ENCODE data around the gene AGMO.

Gene AGMO

DNA sequence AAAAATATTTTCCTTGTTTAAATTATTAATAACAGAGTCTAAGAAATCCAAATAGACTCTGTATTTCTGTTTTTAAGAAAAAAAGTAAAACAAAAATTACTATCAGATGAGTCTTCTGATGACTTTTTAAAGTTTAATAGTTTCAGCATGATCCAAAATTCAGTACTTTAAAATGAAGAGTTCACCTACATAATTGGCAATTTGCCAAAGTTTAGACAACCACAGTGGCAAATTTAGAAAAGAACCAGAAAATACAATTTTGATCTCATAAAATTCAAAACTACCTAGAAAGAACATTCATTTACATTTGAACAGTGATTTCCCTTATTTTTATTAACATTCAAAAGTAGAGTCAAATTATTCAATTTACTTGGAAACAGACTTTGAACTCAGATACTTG lies 56.1 kb downstream of the AGMO start:
- no peak for DNase-seq
- Histone ChIP-seq H3K36me3 (no peaks in the 10 kb centered on the region), H3K4me3 (ENCODE audit: low read depth, low read length) (no peak overlapping the region), H3K27me3 (no peaks in the 10 kb centered on the region), H3K9me3 (no peaks in the 10 kb centered on the region), H3K4me1 (no peaks in the 10 kb centered on the region)
- no peak for TF ChIP-seq CTCF (IDR thresholded peaks at IDR 0.05; ENCODE audit: low read depth, low read length)

DNA sequence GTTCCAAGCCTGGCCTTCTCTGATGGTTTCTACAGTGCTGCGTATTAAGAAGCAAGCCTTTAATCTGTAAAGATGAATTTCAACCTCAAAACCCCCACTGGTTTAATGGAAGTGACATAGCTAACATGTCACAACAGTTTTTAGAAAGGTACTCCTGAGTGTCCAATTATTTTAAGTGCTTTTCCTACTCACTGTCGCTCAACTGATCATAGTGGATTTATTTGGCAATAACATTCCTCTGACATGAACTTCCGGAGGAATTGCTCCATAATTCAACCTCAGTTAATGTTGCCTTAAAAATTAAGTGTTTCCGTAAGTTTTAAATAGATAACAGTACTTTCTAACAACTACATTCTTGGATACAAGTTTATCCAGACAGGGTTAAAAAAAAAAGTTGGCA lies 57.5 kb downstream of the AGMO start:
- DNase-seq = no peak
- H3K9me3 ChIP-seq = no peaks in the 10 kb centered on the region
- no peak overlapping the region for H3K4me3 ChIP-seq (ENCODE audit: low read depth, low read length)
- H3K36me3 ChIP-seq = no peaks in the 10 kb centered on the region
- no peaks in the 10 kb centered on the region for H3K4me1 ChIP-seq
- no peak for TF ChIP-seq CTCF (IDR thresholded peaks at IDR 0.05; ENCODE audit: low read depth, low read length)
- H3K27me3 ChIP-seq = no peaks in the 10 kb centered on the region

GRCh38 chr7:15503603-15504290 lies 58.1 kb downstream of the AGMO start:
- no peaks in the 10 kb centered on the region for H3K36me3 ChIP-seq
- H3K4me1 ChIP-seq = no peaks in the 10 kb centered on the region
- H3K9me3 ChIP-seq = no peaks in the 10 kb centered on the region
- no peak for TF ChIP-seq CTCF (IDR thresholded peaks at IDR 0.05; ENCODE audit: low read depth, low read length)
- no peak overlapping the region for H3K4me3 ChIP-seq (ENCODE audit: low read depth, low read length)
- no peaks in the 10 kb centered on the region for H3K27me3 ChIP-seq
- no peak for DNase-seq

DNA sequence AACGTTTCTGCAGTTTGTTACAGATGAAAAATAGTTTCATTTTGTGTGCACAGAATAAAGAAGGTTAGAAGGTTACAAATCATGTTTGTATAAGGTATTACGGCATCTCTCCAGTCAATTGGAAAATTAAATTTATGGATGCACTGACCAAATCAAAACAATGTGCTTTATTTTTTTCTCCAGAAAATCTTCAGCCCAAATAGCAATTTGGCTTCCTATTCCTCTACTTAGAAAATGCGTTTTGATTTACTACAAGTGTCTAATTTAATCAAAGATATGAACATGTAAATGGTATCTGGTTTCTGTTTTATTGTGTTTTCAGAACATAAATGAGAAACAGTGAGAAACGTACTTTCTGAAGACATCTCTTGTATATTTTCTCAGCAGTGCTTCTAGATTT lies 63.4 kb downstream of the AGMO start:
- no peaks in the 10 kb centered on the region for H3K4me1 ChIP-seq
- no peak for DNase-seq
- no peaks in the 10 kb centered on the region for H3K9me3 ChIP-seq
- H3K36me3 ChIP-seq = no peaks in the 10 kb centered on the region
- no peak overlapping the region for H3K4me3 ChIP-seq (ENCODE audit: low read depth, low read length)
- H3K27me3 ChIP-seq = no peaks in the 10 kb centered on the region; the same call in 1 of the 2 replicates
- no peak for TF ChIP-seq CTCF (IDR thresholded peaks at IDR 0.05; ENCODE audit: low read depth, low read length)

GRCh38 chr7:15495170-15495569 lies 66.6 kb downstream of the AGMO start:
- H3K9me3 ChIP-seq = no peaks in the 10 kb centered on the region
- H3K27me3 ChIP-seq = no peaks in the 10 kb centered on the region; the same call in 1 of the 2 replicates
- H3K4me1 ChIP-seq = no peaks in the 10 kb centered on the region
- H3K4me3 ChIP-seq (ENCODE audit: low read depth, low read length) = no peak overlapping the region
- no peak for TF ChIP-seq CTCF (IDR thresholded peaks at IDR 0.05; ENCODE audit: low read depth, low read length)
- H3K36me3 ChIP-seq = no peaks in the 10 kb centered on the region
- no peak for DNase-seq

- no peak for DNase-seq
- no peak for TF ChIP-seq CTCF (IDR thresholded peaks at IDR 0.05; ENCODE audit: low read depth, low read length)
- Histone ChIP-seq H3K27me3 (no peaks in the 10 kb centered on the region; the same call in 1 of the 2 replicates), H3K4me3 (ENCODE audit: low read depth, low read length) (no peak overlapping the region), H3K36me3 (no peaks in the 10 kb centered on the region), H3K4me1 (no peaks in the 10 kb centered on the region), H3K9me3 (no peaks in the 10 kb centered on the region)
These were observed 67.1 kb downstream of the AGMO start for GRCh38 chr7:15494711-15495110.

All from BE2C (cell line).